Astrocyte (in vitro differentiated cells and primary cell): ENCODE data around the gene DCANP1. TPM values are rescaled to one million over a fixed set of nuclear protein-coding genes. Genes with fewer than 3 reads are reported as not detected.

Experiments
- DNase-seq: peaks from one replicate; pipeline ENCODE4 v3.0.0-alpha.2; 2010; ENCODE audit warnings: low read depth
- FAIRE-seq: peaks from 2 replicates; lab custom pipeline; 2011; peaks lifted over from hg19 to GRCh38; lab: Jason Lieb, UNC
- H2AFZ ChIP-seq: 2 replicates; pipeline ENCODE4 v1.6.0; 2012; ENCODE audit warnings: low read depth, low read length, inconsistent platforms
- H3K27ac ChIP-seq: 2 replicates; pipeline ENCODE4 v1.5.1; 2011; ENCODE audit warnings: low read depth, low read length, inconsistent platforms
- H3K27me3 ChIP-seq: 2 replicates; pipeline ENCODE4 v1.6.0; 2011; ENCODE audit warnings: low read length, inconsistent platforms; ENCODE audit not compliant: insufficient read depth
- H3K36me3 ChIP-seq: 2 replicates; pipeline ENCODE4 v1.5.1; 2011; ENCODE audit warnings: low read length, inconsistent platforms; ENCODE audit not compliant: insufficient read depth
- H3K4me1 ChIP-seq: 2 replicates; pipeline ENCODE4 v1.5.1; 2011; ENCODE audit warnings: low read length, inconsistent platforms; ENCODE audit not compliant: insufficient read depth
- H3K4me2 ChIP-seq: 2 replicates; pipeline ENCODE4 v1.6.0; 2012; ENCODE audit warnings: low read length, inconsistent platforms
- H3K4me3 ChIP-seq: 2 replicates; pipeline ENCODE4 v1.5.1; 2011; ENCODE audit warnings: low read depth, mild to moderate bottlenecking, low read length, inconsistent platforms; ENCODE audit not compliant: insufficient read depth
- H3K79me2 ChIP-seq: 2 replicates; pipeline ENCODE4 v1.6.0; 2012; ENCODE audit warnings: mild to moderate bottlenecking, low read length, inconsistent platforms; ENCODE audit not compliant: insufficient read depth
- H3K9ac ChIP-seq: 2 replicates; pipeline ENCODE4 v1.6.0; 2012; ENCODE audit warnings: mild to moderate bottlenecking, low read length, inconsistent platforms
- H3K9me3 ChIP-seq: 2 replicates; pipeline ENCODE4 v1.5.1; 2012; ENCODE audit warnings: low read depth, mild to moderate bottlenecking, low read length, inconsistent platforms; ENCODE audit not compliant: insufficient read depth
- H4K20me1 ChIP-seq: 2 replicates; pipeline ENCODE4 v1.6.0; 2012; ENCODE audit warnings: low read length, inconsistent platforms; ENCODE audit not compliant: insufficient read depth
- H3K27ac Mint-ChIP-seq: one replicate; pipeline ENCODE4 v1.8.0; 2021; ENCODE audit warnings: mild to moderate bottlenecking, mixed read lengths; ENCODE audit not compliant: unreplicated experiment
- H3K27me3 Mint-ChIP-seq: one replicate; pipeline ENCODE4 v1.8.0; 2021; ENCODE audit warnings: low read depth, mixed read lengths; ENCODE audit not compliant: unreplicated experiment
- H3K36me3 Mint-ChIP-seq: one replicate; pipeline ENCODE4 v1.8.0; 2021; ENCODE audit warnings: low read depth, mixed read lengths; ENCODE audit not compliant: unreplicated experiment
- H3K4me1 Mint-ChIP-seq: one replicate; pipeline ENCODE4 v1.8.0; 2021; ENCODE audit warnings: low read depth, mixed read lengths; ENCODE audit not compliant: unreplicated experiment
- H3K4me3 Mint-ChIP-seq: one replicate; pipeline ENCODE4 v1.8.0; 2021; ENCODE audit warnings: mild to moderate bottlenecking, moderate library complexity, mixed read lengths; ENCODE audit not compliant: unreplicated experiment
- H3K9me3 Mint-ChIP-seq: one replicate; pipeline ENCODE4 v1.8.0; 2021; ENCODE audit warnings: mild to moderate bottlenecking, mixed read lengths; ENCODE audit not compliant: unreplicated experiment
- EZH2 ChIP-seq: IDR thresholded peaks from 2 replicates; pipeline ENCODE4 v1.6.1; 2012; ENCODE audit warnings: mild to moderate bottlenecking, low read length, inconsistent platforms; ENCODE audit not compliant: insufficient read depth
- total RNA-seq: library from RNA; stranded (reverse); gene quantifications from 2 replicates; pipeline ENCODE4 v1.2.1, GENCODE V29; 2021
- TF ChIP-seq, protein P1 (sequence below): IDR thresholded peaks from 2 replicates; pipeline ENCODE4 v1.5.1; 2011; ENCODE audit warnings: low read depth, mild to moderate bottlenecking, inconsistent platforms, low read length, moderate library complexity; ENCODE audit not compliant: insufficient read depth

Gene DCANP1
- total RNA-seq, 1 donor from 2014 or later: not detected

DNA sequence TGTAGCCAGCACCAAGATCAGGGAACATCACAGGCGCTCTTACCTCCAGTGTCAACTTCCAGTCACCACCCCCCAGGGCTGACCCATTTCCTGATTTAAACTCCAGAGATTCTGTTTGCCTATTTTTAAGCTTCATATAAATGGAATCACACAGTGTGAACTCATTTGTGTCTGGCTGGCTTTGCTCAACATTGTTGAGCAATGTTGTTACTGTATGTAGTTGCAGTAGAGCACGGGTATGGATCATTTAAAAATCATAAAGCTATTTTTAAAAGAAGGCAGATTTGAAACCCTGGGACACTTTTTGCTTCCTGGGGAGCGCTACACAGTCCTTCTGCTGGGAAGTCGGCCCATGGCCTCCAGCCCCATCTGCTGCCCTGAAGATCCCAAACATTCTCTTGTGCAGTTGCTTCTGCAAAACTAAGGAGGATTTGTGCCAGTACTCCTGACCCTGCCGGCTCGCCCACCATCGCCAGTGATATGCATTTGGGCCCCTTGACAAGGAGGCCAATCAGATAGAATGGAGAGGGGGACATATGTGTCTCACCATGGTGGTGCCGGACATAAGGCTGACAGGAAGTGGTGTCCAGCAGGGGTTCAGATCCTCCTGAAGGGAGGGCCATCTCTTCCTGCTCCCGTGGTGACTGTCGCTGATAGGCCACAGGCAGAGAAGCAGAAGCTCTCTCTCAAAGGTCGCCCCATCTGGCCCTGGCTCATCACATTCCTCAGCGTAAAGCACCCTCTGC lies 13.3 kb downstream of the DCANP1 start:
- Mint-ChIP-seq H3K27me3 (peaks cover 4% of the 10 kb centered on the region), H3K36me3 (peaks cover 2% of the 10 kb centered on the region), H3K27ac (no peak overlapping the region), H3K4me3 (no peak overlapping the region), H3K4me1 (peaks cover 21% of the 10 kb centered on the region), H3K9me3 (peaks cover 2% of the 10 kb centered on the region)
- H3K4me3 ChIP-seq: no peak overlapping the region
- peaks cover 5% of the 10 kb centered on the region for H3K9me3 ChIP-seq
- H3K9ac ChIP-seq: no peak overlapping the region
- TF ChIP-seq EZH2: no peak
- TF ChIP-seq, protein P1, sequence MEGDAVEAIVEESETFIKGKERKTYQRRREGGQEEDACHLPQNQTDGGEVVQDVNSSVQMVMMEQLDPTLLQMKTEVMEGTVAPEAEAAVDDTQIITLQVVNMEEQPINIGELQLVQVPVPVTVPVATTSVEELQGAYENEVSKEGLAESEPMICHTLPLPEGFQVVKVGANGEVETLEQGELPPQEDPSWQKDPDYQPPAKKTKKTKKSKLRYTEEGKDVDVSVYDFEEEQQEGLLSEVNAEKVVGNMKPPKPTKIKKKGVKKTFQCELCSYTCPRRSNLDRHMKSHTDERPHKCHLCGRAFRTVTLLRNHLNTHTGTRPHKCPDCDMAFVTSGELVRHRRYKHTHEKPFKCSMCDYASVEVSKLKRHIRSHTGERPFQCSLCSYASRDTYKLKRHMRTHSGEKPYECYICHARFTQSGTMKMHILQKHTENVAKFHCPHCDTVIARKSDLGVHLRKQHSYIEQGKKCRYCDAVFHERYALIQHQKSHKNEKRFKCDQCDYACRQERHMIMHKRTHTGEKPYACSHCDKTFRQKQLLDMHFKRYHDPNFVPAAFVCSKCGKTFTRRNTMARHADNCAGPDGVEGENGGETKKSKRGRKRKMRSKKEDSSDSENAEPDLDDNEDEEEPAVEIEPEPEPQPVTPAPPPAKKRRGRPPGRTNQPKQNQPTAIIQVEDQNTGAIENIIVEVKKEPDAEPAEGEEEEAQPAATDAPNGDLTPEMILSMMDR: no peak
- H4K20me1 ChIP-seq: no peaks in the 10 kb centered on the region
- H3K4me1 ChIP-seq: peaks cover 31% of the 10 kb centered on the region
- peak overlapping the region; percentile 9 for H3K4me2 ChIP-seq
- no peaks in the 10 kb centered on the region for H3K79me2 ChIP-seq
- FAIRE-seq (no peak), DNase-seq (no peak)
- no peaks in the 10 kb centered on the region for H3K27me3 ChIP-seq
- no peak overlapping the region for H3K27ac ChIP-seq
- H2AFZ ChIP-seq: peak overlapping the region; percentile 49
- no peaks in the 10 kb centered on the region for H3K36me3 ChIP-seq

- Histone ChIP-seq H3K4me3 (no peak overlapping the region), H3K9me3 (peaks cover 12% of the 10 kb centered on the region), H3K4me2 (no peak overlapping the region), H2AFZ (no peak overlapping the region), H3K36me3 (no peaks in the 10 kb centered on the region), H3K27ac (no peak overlapping the region), H3K79me2 (no peaks in the 10 kb centered on the region), H3K9ac (no peak overlapping the region), H3K27me3 (no peaks in the 10 kb centered on the region), H3K4me1 (peaks cover 18% of the 10 kb centered on the region), H4K20me1 (no peaks in the 10 kb centered on the region)
- TF ChIP-seq, protein P1: no peak
- TF ChIP-seq EZH2: no peak
- Mint-ChIP-seq H3K27me3 (peaks cover 4% of the 10 kb centered on the region), H3K27ac (no peak overlapping the region), H3K4me1 (peaks cover 12% of the 10 kb centered on the region), H3K4me3 (no peak overlapping the region), H3K36me3 (peaks cover 2% of the 10 kb centered on the region), H3K9me3 (peaks cover 3% of the 10 kb centered on the region)
- DNase-seq (no peak), FAIRE-seq (no peak)
These were observed 15.0 kb downstream of the DCANP1 start for GRCh38 chr5:135432113-135432512.

- no peak for FAIRE-seq
- Histone ChIP-seq H4K20me1 (no peaks in the 10 kb centered on the region), H3K27ac (no peak overlapping the region), H3K4me1 (peaks cover 14% of the 10 kb centered on the region), H3K4me2 (no peak overlapping the region), H3K4me3 (no peak overlapping the region), H3K9ac (no peak overlapping the region), H3K79me2 (no peaks in the 10 kb centered on the region), H3K27me3 (no peaks in the 10 kb centered on the region), H3K9me3 (peaks cover 12% of the 10 kb centered on the region), H2AFZ (no peak overlapping the region), H3K36me3 (no peaks in the 10 kb centered on the region)
- Mint-ChIP-seq H3K9me3 (peaks cover 3% of the 10 kb centered on the region), H3K4me1 (peaks cover 10% of the 10 kb centered on the region), H3K36me3 (peaks cover 2% of the 10 kb centered on the region), H3K27ac (no peak overlapping the region), H3K27me3 (peaks cover 4% of the 10 kb centered on the region), H3K4me3 (no peak overlapping the region)
- no peak for DNase-seq
- TF ChIP-seq, protein P1: no peak
- TF ChIP-seq EZH2: no peak
These were observed 17.1 kb downstream of the DCANP1 start for GRCh38 chr5:135430135-135430437.
